Gastroesophageal sphincter (tissue), 3 donors: ENCODE results near the gene ERGIC2.

Experiments
- CTCF ChIP-seq, 4 experiments: fragments of 200-600 bp in 2 of 4; fragments of 450-650 bp in 2 of 4; sonication (generic) in 1 of 4; IDR thresholded peaks; one replicate each; pipeline ENCODE4 v1.5.1; 2017 to 2019; ENCODE audit warnings: antibody characterized with exemption in 4 of 4, mild to moderate bottlenecking in 2 of 4, moderate library complexity in 2 of 4
- POLR2A ChIP-seq, 2 donors: fragments of 450-650 bp; IDR thresholded peaks; one replicate each; pipeline ENCODE4 v1.6.1; 2017; ENCODE audit warnings: antibody characterized with exemption in 2 of 2, mild to moderate bottlenecking in 2 of 2, moderate library complexity in 1 of 2

- TF ChIP-seq POLR2A (IDR thresholded peaks at IDR 0.05) (no peak), CTCF (IDR thresholded peaks at IDR 0.05) (no peak)
Observed at GRCh38 chr12:29398495-29398894, 17.5 kb upstream of the ERGIC2 start.
